ENCODE results near the gene RGL1.

Gene RGL1

DNA sequence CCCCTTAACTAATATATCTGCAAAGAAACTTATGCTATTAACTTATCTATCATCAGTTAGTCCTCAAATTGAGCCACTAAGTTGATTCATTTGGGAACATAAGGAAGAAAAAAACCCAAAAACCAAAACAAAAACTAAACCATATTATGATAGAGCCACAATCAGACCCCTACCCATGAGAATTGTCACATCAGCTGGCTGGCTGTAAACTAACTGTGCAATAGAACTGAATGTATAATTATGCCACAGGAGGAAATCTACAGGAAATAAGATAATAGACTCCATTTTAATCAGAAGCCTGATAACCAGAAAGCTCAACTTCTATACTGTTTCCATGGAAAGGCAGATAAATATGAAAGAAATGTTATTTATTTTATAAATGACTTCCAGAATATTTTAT is 110.0 kb downstream of the RGL1 start:
- ChIA-PET POLR2A (interaction anchor here (1.6 kb wide), 1 partner anchor 260 kb away, joined by 3 read pairs; no protein-coding TSS in a partner anchor), CTCF (interaction anchor here (0.6 to 5.7 kb wide), 32 partner anchors 8 to 281 kb away, joined by 3 to 284 read pairs (median 10); partner anchors contain the start of genes APOBEC4, RGL1 and TSEN15)
- H3K4me3 ChIP-seq (ENCODE audit: low read depth, low read length) = no peak overlapping the region
- DNase-seq (ENCODE audit: low read depth, low spot score) = no peak
- TF ChIP-seq, protein P1, sequence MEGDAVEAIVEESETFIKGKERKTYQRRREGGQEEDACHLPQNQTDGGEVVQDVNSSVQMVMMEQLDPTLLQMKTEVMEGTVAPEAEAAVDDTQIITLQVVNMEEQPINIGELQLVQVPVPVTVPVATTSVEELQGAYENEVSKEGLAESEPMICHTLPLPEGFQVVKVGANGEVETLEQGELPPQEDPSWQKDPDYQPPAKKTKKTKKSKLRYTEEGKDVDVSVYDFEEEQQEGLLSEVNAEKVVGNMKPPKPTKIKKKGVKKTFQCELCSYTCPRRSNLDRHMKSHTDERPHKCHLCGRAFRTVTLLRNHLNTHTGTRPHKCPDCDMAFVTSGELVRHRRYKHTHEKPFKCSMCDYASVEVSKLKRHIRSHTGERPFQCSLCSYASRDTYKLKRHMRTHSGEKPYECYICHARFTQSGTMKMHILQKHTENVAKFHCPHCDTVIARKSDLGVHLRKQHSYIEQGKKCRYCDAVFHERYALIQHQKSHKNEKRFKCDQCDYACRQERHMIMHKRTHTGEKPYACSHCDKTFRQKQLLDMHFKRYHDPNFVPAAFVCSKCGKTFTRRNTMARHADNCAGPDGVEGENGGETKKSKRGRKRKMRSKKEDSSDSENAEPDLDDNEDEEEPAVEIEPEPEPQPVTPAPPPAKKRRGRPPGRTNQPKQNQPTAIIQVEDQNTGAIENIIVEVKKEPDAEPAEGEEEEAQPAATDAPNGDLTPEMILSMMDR (IDR thresholded peaks at IDR 0.05; ENCODE audit: insufficient read depth, low read length, missing control alignments) = no peak

DNA sequence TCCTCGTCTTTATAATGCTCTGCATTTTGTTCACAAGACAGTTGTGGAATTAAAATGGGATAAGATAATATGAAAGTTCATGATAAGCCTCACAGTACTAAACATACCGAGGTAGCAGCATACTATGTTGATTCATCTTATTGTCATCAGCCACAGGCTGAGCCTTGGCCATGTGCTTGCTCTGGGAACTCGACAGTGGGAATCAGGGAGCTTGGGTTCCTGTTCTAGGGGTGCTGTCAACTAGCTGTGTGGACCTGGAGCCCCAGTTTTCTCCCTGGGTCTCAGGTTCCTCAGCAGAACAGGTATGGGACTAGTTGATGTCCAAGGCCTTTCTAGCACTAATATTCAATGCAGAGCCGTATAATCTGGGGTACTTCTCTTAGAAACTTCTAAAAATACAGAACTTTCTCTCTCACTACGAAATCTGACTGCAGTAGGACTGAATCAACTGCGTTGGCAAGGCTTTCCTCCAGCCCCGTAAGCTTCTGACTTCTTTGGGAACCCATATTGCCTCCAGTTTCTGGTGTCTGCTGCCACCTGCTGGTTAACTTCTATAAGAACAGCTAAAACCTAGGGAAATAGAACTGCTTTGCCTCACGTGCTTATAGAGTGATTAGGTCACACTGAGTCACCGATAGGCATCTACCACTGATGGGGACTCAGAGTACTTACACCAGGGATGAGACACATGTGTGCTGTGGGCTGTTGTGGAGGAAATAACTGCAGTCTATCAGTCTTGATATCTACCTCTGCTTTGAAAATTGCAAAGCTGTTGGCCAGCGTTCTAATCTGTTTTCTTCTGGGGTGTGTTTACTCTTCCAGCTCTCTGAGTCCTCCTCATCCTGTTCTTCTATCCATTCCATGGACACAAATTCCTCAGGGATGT is 110.9 kb downstream of the RGL1 start:
- DNase-seq (ENCODE audit: low read depth, low spot score) = peak; percentile 92
- ChIA-PET POLR2A (interaction anchor here (0.6 to 1.6 kb wide), 4 partner anchors 135 to 283 kb away, joined by 3 to 4 read pairs (median 3); partner anchors contain the start of gene TSEN15), CTCF (interaction anchor here (0.7 to 5.7 kb wide), 55 partner anchors 9 to 748 kb away, joined by 3 to 284 read pairs (median 5); partner anchors contain the start of genes APOBEC4, RGL1 and TSEN15)
- TF ChIP-seq, protein P1 (IDR thresholded peaks at IDR 0.05; ENCODE audit: insufficient read depth, low read length, missing control alignments) = peak; percentile 58
- peak overlapping the region; percentile 32 for H3K4me3 ChIP-seq (ENCODE audit: low read depth, low read length)

DNA sequence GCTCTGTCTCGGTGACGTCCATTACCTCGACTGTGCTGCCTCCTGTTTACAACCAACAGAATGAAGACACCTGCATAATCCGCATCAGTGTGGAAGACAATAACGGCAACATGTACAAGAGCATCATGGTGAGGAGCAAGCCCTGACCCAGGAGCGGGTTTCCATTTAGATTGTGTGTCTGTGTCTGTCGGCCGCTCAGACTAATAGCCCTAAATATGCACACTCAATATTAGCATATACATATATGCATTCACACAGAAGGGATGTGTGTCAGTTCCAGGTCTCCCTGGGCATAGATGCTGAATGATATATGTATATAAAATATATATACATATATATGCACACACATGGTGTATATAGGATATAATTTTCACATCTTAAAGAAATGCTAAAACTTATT is 111.7 kb downstream of the RGL1 start:
- no peak overlapping the region for H3K4me3 ChIP-seq (ENCODE audit: low read depth, low read length)
- TF ChIP-seq, protein P1 (IDR thresholded peaks at IDR 0.05; ENCODE audit: insufficient read depth, low read length, missing control alignments) = no peak
- no peak for DNase-seq (ENCODE audit: low read depth, low spot score)
- ChIA-PET CTCF (interaction anchor here (0.7 to 5.7 kb wide), 46 partner anchors 9 to 747 kb away, joined by 3 to 284 read pairs (median 6); partner anchors contain the start of genes APOBEC4, RGL1 and TSEN15), POLR2A (interaction anchor here (1.1 to 1.6 kb wide), 2 partner anchors 160 to 261 kb away, joined by 3 read pairs; no protein-coding TSS in a partner anchor)

DNA sequence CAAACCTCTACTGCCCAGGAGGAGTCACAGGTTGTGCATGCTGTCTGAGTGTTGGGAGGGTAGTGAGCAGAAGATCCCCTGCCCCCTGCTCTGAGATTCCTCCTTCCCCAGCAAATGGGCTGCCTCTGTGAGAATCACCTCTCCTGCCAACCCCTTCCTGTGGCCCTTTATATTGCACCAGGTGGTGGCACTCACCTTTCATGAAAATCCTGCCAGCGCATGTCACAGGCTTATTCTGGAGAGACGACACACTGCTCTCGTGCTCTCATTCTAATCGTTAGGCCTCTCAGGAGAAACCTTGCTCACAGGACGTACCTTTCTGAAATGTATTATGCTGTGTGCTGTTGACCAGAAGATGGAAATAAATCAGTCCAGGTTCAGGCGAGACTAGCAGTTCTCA is 113.7 kb downstream of the RGL1 start:
- H3K4me3 ChIP-seq (ENCODE audit: low read depth, low read length) = no peak overlapping the region
- TF ChIP-seq, protein P1 (IDR thresholded peaks at IDR 0.05; ENCODE audit: insufficient read depth, low read length, missing control alignments) = no peak
- CTCF ChIA-PET = interaction anchor here (1.0 kb wide), 1 partner anchor 263 kb away, joined by 3 read pairs; no protein-coding TSS in a partner anchor
- POLR2A ChIA-PET = no interaction called here
- no peak for DNase-seq (ENCODE audit: low read depth, low spot score)

DNA sequence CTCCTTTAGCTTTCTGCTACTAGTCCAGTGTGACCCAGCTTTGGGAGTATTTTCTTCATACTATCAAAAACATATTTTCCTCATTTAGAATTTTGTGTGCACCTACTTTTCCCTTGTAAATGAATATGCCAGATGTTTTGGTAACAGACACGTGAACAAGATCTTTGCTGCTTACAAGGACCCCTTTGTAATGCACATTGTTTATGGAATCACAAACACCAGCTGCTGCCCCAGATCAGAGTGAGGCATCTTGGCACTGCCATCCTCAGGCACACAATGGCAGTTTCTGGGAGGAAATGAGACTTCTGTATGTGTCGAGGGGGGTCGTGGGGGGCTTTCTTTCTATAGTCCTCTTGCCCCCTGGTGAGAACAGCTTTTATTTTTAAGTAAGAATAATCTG is 115.7 kb downstream of the RGL1 start:
- CTCF ChIA-PET = interaction anchor here (1.1 to 2.9 kb wide), 7 partner anchors 10 to 268 kb away, joined by 3 to 14 read pairs (median 5); partner anchors contain the start of gene APOBEC4
- no peak overlapping the region for H3K4me3 ChIP-seq (ENCODE audit: low read depth, low read length)
- POLR2A ChIA-PET = no interaction called here
- no peak for DNase-seq (ENCODE audit: low read depth, low spot score)
- TF ChIP-seq, protein P1 (IDR thresholded peaks at IDR 0.05; ENCODE audit: insufficient read depth, low read length, missing control alignments) = no peak

DNA sequence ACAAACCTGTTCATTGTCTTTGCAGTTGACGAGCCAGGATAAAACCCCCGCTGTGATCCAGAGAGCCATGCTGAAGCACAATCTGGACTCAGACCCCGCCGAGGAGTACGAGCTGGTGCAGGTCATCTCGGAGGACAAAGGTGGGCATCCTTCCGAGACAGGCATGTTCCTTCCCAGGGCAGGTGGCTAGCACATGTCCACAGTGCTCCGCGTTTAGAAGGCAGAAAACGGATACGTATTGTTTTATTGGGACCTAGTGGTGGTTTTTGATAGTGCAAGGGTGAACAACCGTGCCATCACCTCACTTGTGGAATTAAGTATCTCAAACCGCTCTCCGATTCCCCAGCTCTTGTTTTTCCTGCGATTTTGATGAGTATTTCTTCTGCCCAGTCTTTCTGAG is 117.3 kb downstream of the RGL1 start:
- DNase-seq (ENCODE audit: low read depth, low spot score) = no peak
- POLR2A ChIA-PET = no interaction called here
- CTCF ChIA-PET = interaction anchor here (1.3 to 2.9 kb wide), 4 partner anchors 12 to 266 kb away, joined by 4 to 14 read pairs (median 5); no protein-coding TSS in a partner anchor

More for the DNA sequence above, 117.3 kb downstream of the RGL1 start:
- H3K4me3 ChIP-seq (ENCODE audit: low read depth, low read length) = no peak overlapping the region
- TF ChIP-seq, protein P1 (IDR thresholded peaks at IDR 0.05; ENCODE audit: insufficient read depth, low read length, missing control alignments) = no peak

Measured in AG04449 (cell line).